Prostate gland (tissue), 2 donors: ENCODE results near the gene AHCYL2. TPM values are rescaled to one million over a fixed set of nuclear protein-coding genes. Genes with fewer than 3 reads are reported as not detected.
"Not testable (repeated sequence)": the region's sequence is repeated elsewhere in the genome, so short reads cannot be mapped to it uniquely, and the experiment has no call there.

Source experiments
- DNase-seq: peaks from one replicate; pipeline ENCODE4 v3.0.0-alpha.2; 2019; ENCODE audit warnings: low spot score
- H3K27ac ChIP-seq, 2 donors: fragments of 200-600 bp; sonication (generic); 2 replicates each; pipeline ENCODE4 v1.5.1; 2017 to 2019
- H3K27me3 ChIP-seq: fragments of 200-600 bp; sonication (generic); replicated peaks from 2 replicates; pipeline ENCODE4 v1.5.1; 2019; ENCODE audit not compliant: insufficient read depth
- H3K36me3 ChIP-seq, 2 donors: fragments of 200-600 bp; sonication (generic); 1 replicate in 1 of 2; 2 replicates in 1 of 2; pipeline versions ENCODE4 v1.5.1 to v1.8.1; 2017 to 2019
- H3K4me1 ChIP-seq: fragments of 200-600 bp; sonication (generic); replicated peaks from 2 replicates; pipeline ENCODE4 v1.5.1; 2019
- H3K4me3 ChIP-seq, 2 donors: fragments of 200-600 bp; sonication (generic); 2 replicates each; pipeline ENCODE4 v1.5.1; 2017 to 2019
- H3K9me3 ChIP-seq: fragments of 200-600 bp; sonication (generic); 2 replicates; pipeline ENCODE4 v1.5.1; 2017
- POLR2A ChIP-seq: fragments of 450-650 bp; IDR thresholded peaks from one replicate; pipeline ENCODE4 v1.6.1; 2016; ENCODE audit warnings: antibody characterized with exemption, mild to moderate bottlenecking
- POLR2AphosphoS5 ChIP-seq: sonication (generic); formaldehyde crosslinking; IDR thresholded peaks from one replicate; pipeline ENCODE4 v1.6.1; 2017; ENCODE audit warnings: antibody characterized with exemption
- WGBS: methylation state at CpG from one replicate; pipeline ENCODE4 v1.1.5; 2018; 5-methylcytosine and 5-hydroxymethylcytosine counted together
- intact Hi-C: fragments of 100-400 bp; cut with DNase I; formaldehyde crosslinking; loops from one replicate; pipeline ENCODE4 v1.14.2; 2022
- total RNA-seq, 2 donors: library from RNA; depleted of rRNA; stranded (reverse); fragments of >200 nt; gene quantifications; one replicate each; pipeline ENCODE4 v1.1.0, GENCODE V29; 2016
- TF ChIP-seq, protein P1 (sequence below), 4 experiments: fragments of 200-600 bp in 2 of 4; fragments of 450-650 bp in 2 of 4; sonication (generic) in 2 of 4; IDR thresholded peaks; 1 replicate in 3 of 4; 2 replicates in 1 of 4; pipeline ENCODE4 v1.5.1; 2016 to 2019; ENCODE audit warnings: antibody characterized with exemption in 4 of 4, mild to moderate bottlenecking in 2 of 4, moderate library complexity in 2 of 4

AHCYL2 gene
- total RNA-seq, 2 donors from 2014 or later, result 15.2 to 38.3 TPM

DNA sequence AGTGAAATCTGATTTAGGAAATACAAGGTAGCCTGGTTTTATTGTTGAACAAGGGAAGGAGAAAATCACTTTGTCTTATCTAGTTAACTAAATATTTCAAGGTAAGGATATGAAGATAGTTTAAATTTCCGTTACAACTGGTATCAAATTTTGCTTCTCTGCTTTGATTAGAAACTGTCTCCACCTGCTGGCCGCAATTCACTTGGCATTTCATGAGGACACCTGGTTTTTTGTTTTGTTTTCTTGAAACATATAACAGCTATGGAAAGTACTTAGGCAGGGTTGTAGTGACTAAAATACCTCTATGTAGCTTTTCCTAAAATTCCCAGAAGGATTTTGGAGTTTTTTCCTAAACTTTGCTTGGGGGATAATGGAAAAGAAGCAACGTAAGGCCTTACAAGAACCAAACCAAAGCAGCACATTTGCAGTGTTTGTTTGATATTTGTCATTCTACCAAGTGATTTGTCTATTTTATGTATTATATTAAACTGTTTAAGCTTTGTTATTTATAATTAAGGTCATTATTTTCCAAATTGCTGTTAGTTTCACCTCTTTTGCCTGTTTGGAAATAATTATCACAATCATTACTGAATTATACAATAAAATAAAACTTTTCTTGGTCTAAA is 73.6 kb downstream of the AHCYL2 start:
- Histone ChIP-seq H3K4me1 (no peaks in the 10 kb centered on the region), H3K36me3 (no peaks in the 10 kb centered on the region), H3K4me3 (no peak overlapping the region), H3K27ac (no peak overlapping the region), H3K27me3 (no peaks in the 10 kb centered on the region), H3K9me3 (no peaks in the 10 kb centered on the region)
- TF ChIP-seq POLR2AphosphoS5 (no peak), POLR2A (no peak)
- TF ChIP-seq, protein P1, sequence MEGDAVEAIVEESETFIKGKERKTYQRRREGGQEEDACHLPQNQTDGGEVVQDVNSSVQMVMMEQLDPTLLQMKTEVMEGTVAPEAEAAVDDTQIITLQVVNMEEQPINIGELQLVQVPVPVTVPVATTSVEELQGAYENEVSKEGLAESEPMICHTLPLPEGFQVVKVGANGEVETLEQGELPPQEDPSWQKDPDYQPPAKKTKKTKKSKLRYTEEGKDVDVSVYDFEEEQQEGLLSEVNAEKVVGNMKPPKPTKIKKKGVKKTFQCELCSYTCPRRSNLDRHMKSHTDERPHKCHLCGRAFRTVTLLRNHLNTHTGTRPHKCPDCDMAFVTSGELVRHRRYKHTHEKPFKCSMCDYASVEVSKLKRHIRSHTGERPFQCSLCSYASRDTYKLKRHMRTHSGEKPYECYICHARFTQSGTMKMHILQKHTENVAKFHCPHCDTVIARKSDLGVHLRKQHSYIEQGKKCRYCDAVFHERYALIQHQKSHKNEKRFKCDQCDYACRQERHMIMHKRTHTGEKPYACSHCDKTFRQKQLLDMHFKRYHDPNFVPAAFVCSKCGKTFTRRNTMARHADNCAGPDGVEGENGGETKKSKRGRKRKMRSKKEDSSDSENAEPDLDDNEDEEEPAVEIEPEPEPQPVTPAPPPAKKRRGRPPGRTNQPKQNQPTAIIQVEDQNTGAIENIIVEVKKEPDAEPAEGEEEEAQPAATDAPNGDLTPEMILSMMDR (IDR thresholded peaks at IDR 0.05), result peak in 3 of 4 experiments; percentile 61 to 69 (median 69)
- peak; percentile 33 for DNase-seq
- WGBS, result 34% methylated on average over 3 of the region's 3 CpGs
- intact Hi-C loops, result no loop called here

GRCh38 chr7:129299889-129300288 is 75.1 kb downstream of the AHCYL2 start:
- Histone ChIP-seq H3K36me3 (no peaks in the 10 kb centered on the region), H3K9me3 (no peaks in the 10 kb centered on the region), H3K27me3 (no peaks in the 10 kb centered on the region), H3K4me3 (no peak overlapping the region), H3K27ac (no peak overlapping the region), H3K4me1 (no peaks in the 10 kb centered on the region)
- intact Hi-C loops, result no loop called here
- 96% methylated on average over 3 of the region's 3 CpGs for WGBS
- no peak for DNase-seq
- TF ChIP-seq POLR2A (no peak), POLR2AphosphoS5 (no peak)
- TF ChIP-seq, protein P1 (IDR thresholded peaks at IDR 0.05), result no peak

GRCh38 chr7:129300299-129300698 is 75.5 kb downstream of the AHCYL2 start:
- WGBS, result 93% methylated on average over 1 of the region's 1 CpG
- intact Hi-C loops, H3K4me1 ChIP-seq, H3K9me3 ChIP-seq, H3K27me3 ChIP-seq, H3K4me3 ChIP-seq, H3K27ac ChIP-seq, DNase-seq, H3K36me3 ChIP-seq: not testable (repeated sequence)

DNA sequence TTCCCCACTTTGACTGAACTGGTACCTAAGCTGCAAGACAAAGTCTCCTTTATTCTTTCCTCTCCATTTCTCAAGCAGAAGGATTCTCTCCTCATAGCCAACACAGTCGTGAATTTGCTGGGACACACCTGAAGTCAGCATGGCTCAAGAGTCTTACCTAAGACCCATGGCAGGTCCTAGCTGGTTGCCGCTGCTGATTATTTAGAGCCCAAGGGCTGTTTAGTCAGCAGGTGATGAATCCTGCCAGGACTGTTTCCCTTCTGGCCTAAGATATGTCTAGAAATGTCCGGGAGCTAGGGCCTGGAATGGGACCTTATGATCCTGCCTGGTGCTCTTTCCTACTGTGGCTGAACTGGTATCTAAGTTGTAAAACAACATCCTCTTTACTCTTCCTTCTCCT is 82.8 kb downstream of the AHCYL2 start:
- TF ChIP-seq POLR2AphosphoS5 (no peak), POLR2A (no peak)
- TF ChIP-seq, protein P1 (IDR thresholded peaks at IDR 0.05), result no peak
- DNase-seq, result no peak
- intact Hi-C loops, result no loop called here
- Histone ChIP-seq H3K27me3 (no peaks in the 10 kb centered on the region), H3K27ac (no peak overlapping the region), H3K4me1 (no peaks in the 10 kb centered on the region), H3K36me3 (no peaks in the 10 kb centered on the region), H3K9me3 (no peaks in the 10 kb centered on the region), H3K4me3 (no peak overlapping the region)
- WGBS, result 62% methylated on average over 3 of the region's 3 CpGs

- H3K4me3 ChIP-seq, result no peak overlapping the region
- TF ChIP-seq, protein P1 (IDR thresholded peaks at IDR 0.05), result no peak
- no peak for TF ChIP-seq POLR2AphosphoS5
- 91% methylated on average over 1 of the region's 1 CpG for WGBS
Observed at GRCh38 chr7:129308047-129308446, 83.2 kb downstream of the AHCYL2 start.

More at GRCh38 chr7:129308047-129308446, 83.2 kb downstream of the AHCYL2 start:
- H3K27ac ChIP-seq, result no peak overlapping the region
- no peaks in the 10 kb centered on the region for H3K27me3 ChIP-seq
- intact Hi-C loops, result no loop called here
- peak; percentile 55 for DNase-seq
- no peaks in the 10 kb centered on the region for H3K4me1 ChIP-seq
- H3K36me3 ChIP-seq, result no peaks in the 10 kb centered on the region
- H3K9me3 ChIP-seq, result no peaks in the 10 kb centered on the region
